BJ (cell line): ENCODE data around the gene CSNK1D. TPM values are rescaled to one million over a fixed set of nuclear protein-coding genes. Genes with fewer than 3 reads are reported as not detected.

Experiments
- CTCF ChIA-PET: fragments of 350-600 bp; formaldehyde crosslinking; extraction: SDS; loops from one replicate; lab custom pipeline; 2021; ENCODE audit warnings: antibody characterized with exemption, inconsistent platforms; lab: Yijun Ruan, JAX
- POLR2A ChIA-PET: fragments of 300-600 bp; sonication (Branson Sonifier 250); formaldehyde crosslinking; extraction: SDS; loops from one replicate; lab custom pipeline; 2021; ENCODE audit warnings: antibody characterized with exemption; lab: Charles Lee
- DNase-seq: peaks from one replicate; pipeline ENCODE4 v3.0.0-alpha.2; 2011; ENCODE audit warnings: low read depth
- H3K27me3 ChIP-seq: 2 replicates; pipeline ENCODE4 v1.6.0; 2011; ENCODE audit warnings: low read length; ENCODE audit not compliant: control insufficient read depth, insufficient read depth
- H3K36me3 ChIP-seq: 2 replicates; pipeline ENCODE4 v1.5.1; 2011; ENCODE audit warnings: low read length; ENCODE audit not compliant: control insufficient read depth, insufficient read depth
- H3K4me3 ChIP-seq: 2 replicates; pipeline ENCODE4 v1.5.1; 2011; ENCODE audit warnings: low read depth, mild to moderate bottlenecking, control low read depth, low read length
- polyA plus RNA-seq: library from polyadenylated mRNA; depleted of rRNA; stranded (reverse); fragments of >200 nt; gene quantifications from 2 replicates; pipeline ENCODE4 v1.2.3, GENCODE V29; 2011
- TF ChIP-seq, protein P1 (sequence below): IDR thresholded peaks from 2 replicates; pipeline ENCODE4 v1.5.1; 2011; ENCODE audit warnings: low read depth, mild to moderate bottlenecking, control low read depth, inconsistent platforms, low read length, moderate library complexity; ENCODE audit not compliant: insufficient read depth

The CSNK1D gene
- polyA plus RNA-seq, 1 experiment: 118 TPM

DNA sequence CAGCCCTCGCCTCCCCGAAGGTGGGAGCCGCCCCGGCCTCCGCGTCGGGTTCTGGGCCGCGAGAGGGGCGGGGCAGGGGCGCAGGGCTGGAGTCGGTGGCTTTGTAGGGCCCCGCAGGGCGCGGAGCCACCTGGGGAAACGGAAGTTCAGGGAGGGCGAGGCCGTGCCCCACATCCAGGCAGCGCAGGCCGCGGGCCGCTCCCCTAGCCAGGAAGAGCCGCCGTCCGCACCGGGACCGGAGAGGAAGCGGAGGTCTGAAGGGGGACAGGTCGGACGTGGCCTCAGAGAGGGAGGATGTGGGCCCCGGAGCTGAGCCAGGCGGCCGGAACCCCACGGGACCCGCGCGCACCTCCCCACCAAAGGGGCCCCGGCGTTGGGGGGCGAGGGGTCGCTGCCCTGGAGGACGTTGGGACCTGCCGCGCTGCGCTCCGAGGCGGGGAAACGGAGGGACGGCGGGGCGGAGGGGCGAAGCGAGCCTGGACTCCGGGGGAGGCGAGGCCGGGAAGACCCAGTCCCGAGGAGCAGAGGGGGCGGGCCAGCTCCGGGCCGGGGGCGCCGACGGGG lies 45.1 kb downstream of the CSNK1D start:
- ChIA-PET POLR2A (interaction anchor here (0.6 to 1.6 kb wide), 3 partner anchors 23 to 230 kb away, joined by 3 to 4 read pairs (median 4); no protein-coding TSS in a partner anchor), CTCF (interaction anchor here (2.4 kb wide), 1 partner anchor 23 kb away, joined by 13 read pairs; no protein-coding TSS in a partner anchor)
- TF ChIP-seq, protein P1, sequence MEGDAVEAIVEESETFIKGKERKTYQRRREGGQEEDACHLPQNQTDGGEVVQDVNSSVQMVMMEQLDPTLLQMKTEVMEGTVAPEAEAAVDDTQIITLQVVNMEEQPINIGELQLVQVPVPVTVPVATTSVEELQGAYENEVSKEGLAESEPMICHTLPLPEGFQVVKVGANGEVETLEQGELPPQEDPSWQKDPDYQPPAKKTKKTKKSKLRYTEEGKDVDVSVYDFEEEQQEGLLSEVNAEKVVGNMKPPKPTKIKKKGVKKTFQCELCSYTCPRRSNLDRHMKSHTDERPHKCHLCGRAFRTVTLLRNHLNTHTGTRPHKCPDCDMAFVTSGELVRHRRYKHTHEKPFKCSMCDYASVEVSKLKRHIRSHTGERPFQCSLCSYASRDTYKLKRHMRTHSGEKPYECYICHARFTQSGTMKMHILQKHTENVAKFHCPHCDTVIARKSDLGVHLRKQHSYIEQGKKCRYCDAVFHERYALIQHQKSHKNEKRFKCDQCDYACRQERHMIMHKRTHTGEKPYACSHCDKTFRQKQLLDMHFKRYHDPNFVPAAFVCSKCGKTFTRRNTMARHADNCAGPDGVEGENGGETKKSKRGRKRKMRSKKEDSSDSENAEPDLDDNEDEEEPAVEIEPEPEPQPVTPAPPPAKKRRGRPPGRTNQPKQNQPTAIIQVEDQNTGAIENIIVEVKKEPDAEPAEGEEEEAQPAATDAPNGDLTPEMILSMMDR: no peak
- no peaks in the 10 kb centered on the region for H3K27me3 ChIP-seq
- H3K4me3 ChIP-seq: peak overlapping the region; percentile 98
- H3K36me3 ChIP-seq: peaks cover 8% of the 10 kb centered on the region
- no peak for DNase-seq

DNA sequence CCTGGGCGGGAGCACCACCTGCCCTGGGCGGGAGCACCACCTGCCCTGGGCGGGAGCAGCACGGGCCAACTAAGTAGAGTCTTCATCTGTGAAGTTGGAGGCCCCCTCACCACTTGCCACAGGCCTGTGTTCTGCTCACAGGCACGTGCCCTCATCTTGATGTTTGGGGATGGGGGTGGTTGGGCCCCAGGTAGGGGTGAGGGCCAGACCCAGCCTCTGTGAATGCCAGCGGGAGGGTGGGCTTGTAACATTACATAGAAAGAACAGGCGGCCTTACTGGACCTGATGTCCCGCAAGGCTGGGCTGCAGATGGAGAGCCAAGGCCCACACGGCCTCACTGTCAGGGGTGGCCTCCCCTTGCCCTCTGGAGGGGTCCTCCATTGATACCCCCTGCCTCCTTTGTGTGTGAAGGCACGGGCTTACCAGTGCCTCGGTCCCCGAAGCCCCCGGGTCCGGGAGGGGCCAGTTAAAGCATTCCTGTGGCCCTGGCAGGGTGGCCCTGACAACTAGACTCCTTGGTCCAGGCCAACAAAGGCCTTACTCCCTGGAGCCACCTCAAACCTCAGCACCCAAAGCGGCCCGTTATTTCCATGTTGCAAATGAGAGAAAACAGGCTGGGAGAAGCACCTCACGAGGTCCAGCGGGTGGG lies 45.7 kb downstream of the CSNK1D start:
- CTCF ChIA-PET: no interaction called here
- peak overlapping the region; percentile 98 for H3K4me3 ChIP-seq

DNA sequence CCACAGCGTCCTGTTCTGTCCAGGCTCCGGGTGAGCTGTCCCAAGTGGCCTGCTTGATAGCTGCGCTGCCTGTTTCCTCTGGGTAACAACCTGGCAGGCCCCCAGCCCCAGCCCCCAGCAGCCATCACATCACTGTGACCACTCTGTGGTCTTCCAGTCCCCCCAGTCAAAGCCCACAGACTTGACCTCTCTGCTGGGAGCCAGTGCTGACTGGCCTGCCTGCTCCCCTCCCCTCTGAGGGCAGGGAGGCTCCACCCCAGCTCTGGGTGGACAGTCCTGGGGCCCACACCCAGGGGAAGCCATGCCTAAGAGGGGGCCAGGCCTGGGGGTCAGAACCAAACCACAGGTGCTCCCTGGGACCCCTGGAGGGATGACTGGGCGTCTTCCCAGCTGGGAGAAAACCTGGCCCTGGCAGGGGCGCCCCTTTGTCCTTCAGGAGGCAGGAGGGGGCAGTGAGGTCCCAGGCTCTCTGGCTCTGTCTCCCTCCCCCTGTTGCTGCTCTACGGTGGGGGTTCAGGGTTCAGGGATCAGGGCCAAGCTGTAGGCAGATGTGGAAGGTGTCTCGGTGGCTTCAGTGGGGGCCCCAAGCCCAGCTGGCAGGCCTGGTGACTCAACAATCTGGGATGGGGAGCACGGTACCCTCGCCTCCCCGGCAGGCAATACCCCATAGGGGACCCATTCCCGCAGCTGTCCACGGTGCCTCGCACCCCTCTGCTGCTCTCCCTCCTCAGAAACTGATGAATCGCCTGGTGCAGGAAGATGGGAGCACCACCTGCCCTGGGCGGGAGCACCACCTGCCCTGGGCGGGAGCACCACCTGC lies 46.5 kb downstream of the CSNK1D start:
- DNase-seq: no peak
- ChIA-PET CTCF (interaction anchor here (0.6 kb wide), 1 partner anchor 197 kb away, joined by 3 read pairs; no protein-coding TSS in a partner anchor), POLR2A (no interaction called here)
- H3K36me3 ChIP-seq: peaks cover 2% of the 10 kb centered on the region; the same call in 1 of the 2 replicates
- no peak overlapping the region for H3K4me3 ChIP-seq
- TF ChIP-seq, protein P1: no peak
- no peaks in the 10 kb centered on the region for H3K27me3 ChIP-seq

More for the DNA sequence above, 45.7 kb downstream of the CSNK1D start:
- TF ChIP-seq, protein P1: no peak
- H3K27me3 ChIP-seq: no peaks in the 10 kb centered on the region
- H3K36me3 ChIP-seq: peaks cover 3% of the 10 kb centered on the region; the same call in 1 of the 2 replicates
- POLR2A ChIA-PET: no interaction called here
- DNase-seq: no peak

DNA sequence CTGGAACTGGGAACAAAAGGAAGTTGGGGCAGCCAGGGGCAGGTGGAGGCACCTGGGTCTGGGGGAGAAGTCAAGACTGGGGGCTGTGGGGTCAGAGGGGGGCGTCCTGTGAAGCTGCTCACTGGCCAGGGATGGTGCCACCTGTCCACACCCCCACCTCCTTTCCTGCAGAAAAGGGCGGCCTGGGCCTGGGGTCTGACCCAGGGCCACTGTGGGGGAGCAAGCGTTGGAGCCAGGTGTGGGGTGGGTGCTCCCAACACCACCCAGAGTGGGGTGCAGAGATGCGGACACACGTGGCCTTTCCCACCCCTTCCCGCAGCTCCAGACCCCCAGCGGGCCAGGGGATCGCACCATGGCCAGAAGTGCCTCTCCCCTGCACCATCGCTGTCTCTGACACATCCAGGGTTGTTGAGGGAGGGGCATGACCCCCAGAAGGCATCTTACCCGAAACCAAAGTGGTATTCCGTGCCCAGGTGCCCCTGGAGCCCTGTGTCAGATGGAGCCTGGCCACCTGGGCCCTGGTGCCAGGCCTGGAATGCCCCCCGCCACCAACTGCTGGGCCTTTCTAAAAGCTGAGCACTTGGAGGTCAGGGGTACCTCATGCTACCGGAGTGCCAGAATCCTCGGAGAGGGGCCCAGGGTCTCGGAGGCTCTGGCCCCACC lies 47.2 kb downstream of the CSNK1D start:
- no peak for DNase-seq
- POLR2A ChIA-PET: no interaction called here
- TF ChIP-seq, protein P1: no peak
- H3K36me3 ChIP-seq: no peaks in the 10 kb centered on the region
- H3K27me3 ChIP-seq: no peaks in the 10 kb centered on the region
- no peak overlapping the region for H3K4me3 ChIP-seq
- CTCF ChIA-PET: interaction anchor here (0.9 kb wide), 1 partner anchor 189 kb away, joined by 3 read pairs; the partner anchor contains the start of gene DCXR
